Mesothelial cell of epicardium (in vitro differentiated cells): ENCODE data around the gene CXCR1. TPM values are rescaled to one million over a fixed set of nuclear protein-coding genes. Genes with fewer than 3 reads are reported as not detected.
"Not testable (repeated sequence)": the region's sequence is repeated elsewhere in the genome, so short reads cannot be mapped to it uniquely, and the experiment has no call there.

Experiments used
- DNase-seq, 2 experiments: peaks; one replicate each; pipeline ENCODE4 v3.0.0; 2021; ENCODE audit warnings: low spot score in 2 of 2; ENCODE audit not compliant: unreplicated experiment in 2 of 2
- H3K27ac Mint-ChIP-seq: 2 replicates; pipeline ENCODE4 v1.8.0; 2021; ENCODE audit warnings: mixed read lengths
- H3K27me3 Mint-ChIP-seq: 2 replicates; pipeline ENCODE4 v1.8.0; 2021; ENCODE audit warnings: low read depth, mixed read lengths
- H3K36me3 Mint-ChIP-seq: 2 replicates; pipeline ENCODE4 v1.8.0; 2021; ENCODE audit warnings: mixed read lengths
- H3K4me1 Mint-ChIP-seq: 2 replicates; pipeline ENCODE4 v1.8.0; 2021; ENCODE audit warnings: mixed read lengths
- H3K4me3 Mint-ChIP-seq: 2 replicates; pipeline ENCODE4 v1.8.0; 2021; ENCODE audit warnings: mild to moderate bottlenecking, moderate library complexity, mixed read lengths
- H3K9me3 Mint-ChIP-seq: 2 replicates; pipeline ENCODE4 v1.8.0; 2021; ENCODE audit warnings: mixed read lengths
- total RNA-seq: library from RNA; stranded (reverse); gene quantifications from 3 replicates; pipeline ENCODE4 v1.2.1, GENCODE V29; 2021
- TF ChIP-seq, protein P1 (sequence below): fragments of 200-600 bp; sonication (generic); IDR thresholded peaks from one replicate; pipeline ENCODE4 v1.5.0; 2021; ENCODE audit warnings: antibody characterized with exemption; ENCODE audit not compliant: unreplicated experiment

CXCR1 gene
- total RNA-seq, 1 donor from 2014 or later: not detected

DNA sequence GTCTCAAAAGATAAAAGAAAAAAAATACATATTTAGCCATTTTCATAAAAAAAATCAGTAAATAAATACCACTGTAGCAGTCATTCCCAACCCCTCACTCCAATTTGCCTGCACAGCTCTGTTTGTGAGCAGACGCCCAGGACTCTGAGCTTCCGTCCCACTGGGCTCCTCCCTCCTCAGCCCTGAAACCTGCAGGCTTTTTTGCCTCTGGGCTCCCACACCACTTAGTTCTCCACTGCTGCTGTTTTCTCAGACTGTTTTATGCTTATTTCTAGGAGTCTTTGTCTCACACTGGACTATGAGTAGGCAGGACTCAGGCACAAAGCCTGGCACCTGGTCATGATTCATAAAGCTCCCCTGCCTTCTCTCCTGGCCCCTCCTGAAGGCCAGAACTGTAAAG, 6.1 kb upstream of the CXCR1 start:
- H3K27me3 Mint-ChIP-seq: peaks cover 10% of the 10 kb centered on the region
- no peak overlapping the region for H3K27ac Mint-ChIP-seq
- H3K4me3 Mint-ChIP-seq: no peak overlapping the region
- H3K9me3 Mint-ChIP-seq: no peaks in the 10 kb centered on the region
- H3K4me1 Mint-ChIP-seq: no peaks in the 10 kb centered on the region
- H3K36me3 Mint-ChIP-seq: no peaks in the 10 kb centered on the region
- TF ChIP-seq, protein P1, sequence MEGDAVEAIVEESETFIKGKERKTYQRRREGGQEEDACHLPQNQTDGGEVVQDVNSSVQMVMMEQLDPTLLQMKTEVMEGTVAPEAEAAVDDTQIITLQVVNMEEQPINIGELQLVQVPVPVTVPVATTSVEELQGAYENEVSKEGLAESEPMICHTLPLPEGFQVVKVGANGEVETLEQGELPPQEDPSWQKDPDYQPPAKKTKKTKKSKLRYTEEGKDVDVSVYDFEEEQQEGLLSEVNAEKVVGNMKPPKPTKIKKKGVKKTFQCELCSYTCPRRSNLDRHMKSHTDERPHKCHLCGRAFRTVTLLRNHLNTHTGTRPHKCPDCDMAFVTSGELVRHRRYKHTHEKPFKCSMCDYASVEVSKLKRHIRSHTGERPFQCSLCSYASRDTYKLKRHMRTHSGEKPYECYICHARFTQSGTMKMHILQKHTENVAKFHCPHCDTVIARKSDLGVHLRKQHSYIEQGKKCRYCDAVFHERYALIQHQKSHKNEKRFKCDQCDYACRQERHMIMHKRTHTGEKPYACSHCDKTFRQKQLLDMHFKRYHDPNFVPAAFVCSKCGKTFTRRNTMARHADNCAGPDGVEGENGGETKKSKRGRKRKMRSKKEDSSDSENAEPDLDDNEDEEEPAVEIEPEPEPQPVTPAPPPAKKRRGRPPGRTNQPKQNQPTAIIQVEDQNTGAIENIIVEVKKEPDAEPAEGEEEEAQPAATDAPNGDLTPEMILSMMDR: no peak
- no peak for DNase-seq

DNA sequence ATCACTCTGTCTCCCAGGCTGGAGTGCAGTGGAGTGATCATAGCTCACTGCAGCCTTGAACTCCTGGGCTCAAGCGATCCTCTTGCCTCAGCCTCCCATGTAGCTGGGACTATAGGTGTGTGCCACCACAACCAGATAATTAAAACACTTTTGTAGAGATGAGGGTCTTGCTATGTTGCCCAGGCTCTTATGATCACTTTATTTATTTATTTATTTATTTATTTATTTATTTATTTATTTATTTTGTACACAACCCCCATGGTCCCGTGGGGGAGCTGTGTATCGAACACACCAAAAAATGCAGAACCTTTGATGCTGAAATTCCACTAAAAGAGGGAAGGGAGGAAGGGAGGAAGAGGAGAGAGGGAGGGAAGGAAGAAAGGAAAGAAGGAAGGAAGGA, 5.0 kb upstream of the CXCR1 start:
- DNase-seq, H3K9me3 Mint-ChIP-seq, H3K27ac Mint-ChIP-seq, H3K4me1 Mint-ChIP-seq, H3K36me3 Mint-ChIP-seq, H3K4me3 Mint-ChIP-seq: not testable (repeated sequence)
- peaks cover 18% of the 10 kb centered on the region for H3K27me3 Mint-ChIP-seq

DNA sequence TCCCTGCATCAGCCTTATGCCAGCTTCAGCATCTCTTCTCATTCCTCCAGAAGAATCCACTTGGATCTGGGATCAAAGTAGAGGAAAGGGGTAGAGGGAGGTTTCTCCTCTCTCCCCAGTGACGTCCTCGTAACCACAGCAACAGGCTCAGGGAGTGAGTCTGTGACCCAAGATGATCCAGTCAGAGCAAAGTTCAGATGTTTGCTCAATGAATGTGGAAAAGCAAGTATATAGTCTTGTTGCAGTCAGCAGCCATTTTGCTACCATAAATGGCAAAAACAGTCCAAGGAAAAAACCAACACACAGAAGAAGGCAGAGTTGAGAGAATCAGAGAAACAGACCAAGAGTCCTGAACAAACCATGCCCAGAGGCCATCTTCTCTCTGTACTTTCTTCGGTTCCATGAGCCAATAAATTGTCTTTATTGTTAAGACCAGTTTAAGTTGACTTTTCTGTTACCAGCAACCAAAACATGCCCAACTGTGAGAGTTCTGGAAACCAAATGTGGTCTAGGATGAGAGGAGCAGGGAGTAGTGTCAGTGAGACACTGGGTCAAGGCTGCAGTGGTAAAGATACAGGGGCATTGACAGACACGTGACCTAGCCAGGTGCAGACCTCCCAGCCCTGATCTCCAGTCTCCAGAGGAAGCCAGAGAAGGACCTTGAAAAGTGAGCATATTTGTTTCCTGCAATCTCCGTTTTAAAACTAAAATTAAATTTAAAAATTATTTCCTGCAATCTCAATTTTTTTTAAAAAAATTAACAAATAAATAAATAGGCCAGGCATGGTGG, 3.2 kb upstream of the CXCR1 start:
- Mint-ChIP-seq H3K4me1 (no peaks in the 10 kb centered on the region), H3K4me3 (no peak overlapping the region), H3K9me3 (no peaks in the 10 kb centered on the region), H3K36me3 (no peaks in the 10 kb centered on the region), H3K27me3 (peaks cover 32% of the 10 kb centered on the region), H3K27ac (no peak overlapping the region)
- TF ChIP-seq, protein P1: no peak
- no peak for DNase-seq

DNA sequence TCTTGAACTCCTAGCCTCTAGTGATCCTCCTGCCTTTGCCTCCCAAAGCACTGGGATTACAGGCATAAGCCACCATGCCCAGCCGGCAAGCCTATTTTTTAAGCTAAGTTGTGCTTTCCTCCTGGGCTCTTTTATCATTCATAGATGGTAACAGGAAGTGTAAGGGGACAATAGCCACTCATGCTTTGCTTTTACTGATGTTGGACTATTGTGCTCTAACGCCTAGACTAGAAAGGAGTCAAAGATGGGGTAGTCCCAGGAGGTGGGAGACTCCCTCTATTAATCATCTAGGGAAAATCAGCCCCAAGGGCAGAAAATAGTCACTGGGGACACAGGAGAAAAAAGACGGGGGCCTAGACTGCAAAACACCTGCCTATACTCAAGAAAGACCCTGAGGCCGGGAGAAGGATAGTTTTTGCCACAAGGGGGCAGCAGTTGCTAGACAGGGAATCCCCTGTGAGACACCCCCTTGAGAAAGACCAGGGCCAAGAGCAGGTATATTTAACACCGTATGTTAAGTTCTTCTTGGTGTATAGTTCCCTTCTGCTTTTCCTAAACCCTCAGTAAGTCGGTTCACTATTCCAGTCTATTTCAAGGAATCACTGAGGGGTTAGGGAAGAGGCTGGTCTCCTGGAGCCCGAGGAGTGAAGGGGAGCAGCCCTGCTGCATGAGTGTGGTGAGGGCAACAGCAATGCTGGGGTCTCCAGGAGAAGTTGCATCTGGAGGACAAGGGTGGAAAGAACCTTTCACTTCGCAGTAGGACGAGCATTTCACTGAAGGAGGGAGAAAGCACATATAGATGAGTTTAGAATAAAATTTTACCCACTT, 2.1 kb upstream of the CXCR1 start:
- no peaks in the 10 kb centered on the region for H3K4me1 Mint-ChIP-seq
- no peak overlapping the region for H3K27ac Mint-ChIP-seq
- no peak overlapping the region for H3K4me3 Mint-ChIP-seq
- peak; percentile 37 to 64 for DNase-seq
- no peaks in the 10 kb centered on the region for H3K36me3 Mint-ChIP-seq
- TF ChIP-seq, protein P1: peak; percentile 55
- peaks cover 43% of the 10 kb centered on the region for H3K27me3 Mint-ChIP-seq
- H3K9me3 Mint-ChIP-seq: no peaks in the 10 kb centered on the region

DNA sequence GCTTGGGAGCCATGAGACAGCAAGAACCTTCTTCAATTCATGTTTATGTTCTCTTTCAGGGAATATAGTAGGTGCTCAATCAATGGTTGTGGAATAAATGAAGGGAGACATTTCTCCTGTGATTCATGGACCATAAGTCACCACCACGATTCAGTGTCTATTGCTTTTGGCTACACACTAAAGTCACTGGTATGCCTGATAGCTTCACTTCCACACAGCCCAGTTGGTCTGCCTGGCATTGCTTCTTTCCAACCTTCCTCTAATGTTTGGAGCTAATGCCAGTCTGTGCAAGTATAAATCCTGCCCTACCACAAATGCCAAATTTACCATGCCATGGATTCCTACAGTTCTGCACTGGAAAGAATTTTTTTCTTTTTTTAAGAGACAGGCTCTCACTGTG, 1.3 kb upstream of the CXCR1 start:
- H3K27ac Mint-ChIP-seq: no peak overlapping the region
- H3K27me3 Mint-ChIP-seq: peaks cover 51% of the 10 kb centered on the region
- TF ChIP-seq, protein P1: no peak
- no peak for DNase-seq
- H3K4me3 Mint-ChIP-seq: no peak overlapping the region
- H3K36me3 Mint-ChIP-seq: no peaks in the 10 kb centered on the region
- H3K9me3 Mint-ChIP-seq: no peaks in the 10 kb centered on the region
- no peaks in the 10 kb centered on the region for H3K4me1 Mint-ChIP-seq

DNA sequence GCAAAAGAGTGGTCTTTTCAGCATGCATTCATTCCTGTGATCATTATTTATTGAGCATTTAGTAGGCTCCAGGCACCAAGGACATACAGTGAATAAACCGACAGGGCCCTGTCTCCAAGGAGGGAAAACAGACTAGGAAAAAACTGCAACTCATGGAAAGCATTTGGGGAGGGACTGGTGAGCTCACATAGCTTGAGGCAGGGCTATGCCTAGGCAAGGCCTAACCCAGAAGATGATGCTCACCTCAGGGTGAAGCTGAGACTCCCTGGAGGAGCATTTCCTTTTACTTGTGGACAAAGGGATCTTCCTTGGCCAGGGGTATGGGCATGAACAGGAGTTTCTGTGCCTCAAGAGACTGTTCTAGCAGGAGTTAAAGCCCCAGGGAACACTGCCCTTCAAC, 3.9 kb downstream of the CXCR1 start:
- TF ChIP-seq, protein P1: no peak
- Mint-ChIP-seq H3K27ac (no peak overlapping the region), H3K4me1 (no peaks in the 10 kb centered on the region), H3K36me3 (no peaks in the 10 kb centered on the region), H3K4me3 (no peak overlapping the region), H3K9me3 (no peaks in the 10 kb centered on the region), H3K27me3 (peaks cover 60% of the 10 kb centered on the region)
- no peak for DNase-seq
